GM12878 (cell line): Measurements from ENCODE around the gene FZD2. TPM values are rescaled to one million over a fixed set of nuclear protein-coding genes. Genes with fewer than 3 reads are reported as not detected.
A peak's percentile ranks its signal among the peaks of the same experiment; 100 is the strongest.

Experiments
- CBX3 ChIP-seq: fragments of 200-600 bp; sonication (generic); IDR thresholded peaks from 2 replicates; pipeline ENCODE4 v1.6.1; 2016; ENCODE audit warnings: low read depth, borderline replicate concordance
- GATAD2B ChIP-seq: fragments of 450-650 bp; conservative IDR thresholded peaks from 2 replicates; pipeline ENCODE4 v1.6.1; 2017; ENCODE audit warnings: low read depth, mild to moderate bottlenecking, moderate library complexity
- IKZF1 ChIP-seq: fragments of 450-650 bp; conservative IDR thresholded peaks from 2 replicates; pipeline ENCODE4 v1.6.1; 2017; ENCODE audit warnings: antibody characterized with exemption, mild to moderate bottlenecking
- JUND ChIP-seq: IDR thresholded peaks from 2 replicates; pipeline ENCODE4 v1.6.1; 2012; ENCODE audit warnings: low read depth, mild to moderate bottlenecking, low read length, improper control_type of control experiment, moderate library complexity
- LARP7 ChIP-seq: fragments of 450-650 bp; IDR thresholded peaks from 2 replicates; pipeline ENCODE4 v1.6.1; 2017; ENCODE audit warnings: mild to moderate bottlenecking
- MYB ChIP-seq: fragments of 150-350 bp; IDR thresholded peaks from 2 replicates; pipeline ENCODE4 v1.6.1; 2014; ENCODE audit warnings: mild to moderate bottlenecking, low read depth, low read length, borderline replicate concordance
- NFYB ChIP-seq: IDR thresholded peaks from 2 replicates; pipeline ENCODE4 v1.6.1; 2011; ENCODE audit warnings: low read depth, mild to moderate bottlenecking, low read length, improper control_type of control experiment, moderate library complexity; ENCODE audit not compliant: insufficient read depth
- NRF1 ChIP-seq: conservative IDR thresholded peaks from 2 replicates; pipeline ENCODE4 v1.6.1; 2011; ENCODE audit warnings: mild to moderate bottlenecking, low read depth, low read length, improper control_type of control experiment
- PML ChIP-seq: IDR thresholded peaks from 2 replicates; pipeline ENCODE4 v1.6.1; 2012; ENCODE audit warnings: low read length, inconsistent platforms
- RCOR1 ChIP-seq: conservative IDR thresholded peaks from 2 replicates; pipeline ENCODE4 v1.6.1; 2012; ENCODE audit warnings: low read depth, low read length, improper control_type of control experiment
- RUNX3 ChIP-seq: IDR thresholded peaks from 2 replicates; pipeline ENCODE4 v1.6.1; 2012; ENCODE audit warnings: low read length, inconsistent platforms
- ZNF622 ChIP-seq: fragments of 450-650 bp; IDR thresholded peaks from 2 replicates; pipeline ENCODE4 v1.6.1; 2017; ENCODE audit warnings: mild to moderate bottlenecking, inconsistent platforms
- polyA plus RNA-seq, 11 experiments: library from polyadenylated mRNA; depleted of rRNA in 4 of 11; unstranded in 6 of 11; stranded (reverse) in 5 of 11; fragments of >200 nt; fragmentation: Nextera tagmentation in 4 of 11; fragmentation: Illumina TruSeq in 1 of 11; extraction: Ambion mirVana in 4 of 11; extraction: Trizol in 1 of 11; gene quantifications; 1 replicate in 1 of 11; 2 replicates in 10 of 11; pipeline versions ENCODE4 v1.2.1 to v1.2.3, GENCODE V29; 2011 to 2016; ENCODE audit warnings: inconsistent platforms in 2 of 11, missing spikeins in 2 of 11, low read depth in 1 of 11
- total RNA-seq, 4 experiments: library from RNA; depleted of rRNA in 3 of 4; stranded (reverse); fragments of >200 nt in 3 of 4; fragmentation: Illumina TruSeq in 1 of 4; extraction: Trizol in 1 of 4; gene quantifications; 2 replicates each; pipeline versions ENCODE4 v1.2.1 to v1.2.3, GENCODE V29; 2013 to 2021
- TF ChIP-seq, protein P1 (sequence below): fragments of 450-650 bp; IDR thresholded peaks from 2 replicates; pipeline ENCODE4 v1.6.1; 2017; ENCODE audit warnings: low read depth, mild to moderate bottlenecking, moderate library complexity
- TF ChIP-seq, protein P2 (sequence below): fragments of 450-650 bp; IDR thresholded peaks from 2 replicates; pipeline ENCODE4 v1.6.1; 2017; ENCODE audit warnings: mild to moderate bottlenecking, moderate library complexity
- TF ChIP-seq, protein P3 (sequence below): fragments of 450-650 bp; IDR thresholded peaks from 2 replicates; pipeline ENCODE4 v1.6.1; 2017; ENCODE audit warnings: antibody characterized with exemption, mild to moderate bottlenecking, moderate library complexity
- TF ChIP-seq, protein P4 (sequence below): fragments of 450-650 bp; conservative IDR thresholded peaks from 2 replicates; pipeline ENCODE4 v1.6.1; 2017; ENCODE audit warnings: mild to moderate bottlenecking, moderate library complexity
- TF ChIP-seq, protein P5 (sequence below): fragments of 450-650 bp; IDR thresholded peaks from 2 replicates; pipeline ENCODE4 v1.6.1; 2017; ENCODE audit warnings: mild to moderate bottlenecking

Gene FZD2
- total and polyA plus RNA-seq, 10 of the 15 experiments (the other 5 are each of a cell fraction or from before 2014, with no cell fraction given), result 0.09 to 4.2 (median 0.63) TPM; not detected in 1

DNA sequence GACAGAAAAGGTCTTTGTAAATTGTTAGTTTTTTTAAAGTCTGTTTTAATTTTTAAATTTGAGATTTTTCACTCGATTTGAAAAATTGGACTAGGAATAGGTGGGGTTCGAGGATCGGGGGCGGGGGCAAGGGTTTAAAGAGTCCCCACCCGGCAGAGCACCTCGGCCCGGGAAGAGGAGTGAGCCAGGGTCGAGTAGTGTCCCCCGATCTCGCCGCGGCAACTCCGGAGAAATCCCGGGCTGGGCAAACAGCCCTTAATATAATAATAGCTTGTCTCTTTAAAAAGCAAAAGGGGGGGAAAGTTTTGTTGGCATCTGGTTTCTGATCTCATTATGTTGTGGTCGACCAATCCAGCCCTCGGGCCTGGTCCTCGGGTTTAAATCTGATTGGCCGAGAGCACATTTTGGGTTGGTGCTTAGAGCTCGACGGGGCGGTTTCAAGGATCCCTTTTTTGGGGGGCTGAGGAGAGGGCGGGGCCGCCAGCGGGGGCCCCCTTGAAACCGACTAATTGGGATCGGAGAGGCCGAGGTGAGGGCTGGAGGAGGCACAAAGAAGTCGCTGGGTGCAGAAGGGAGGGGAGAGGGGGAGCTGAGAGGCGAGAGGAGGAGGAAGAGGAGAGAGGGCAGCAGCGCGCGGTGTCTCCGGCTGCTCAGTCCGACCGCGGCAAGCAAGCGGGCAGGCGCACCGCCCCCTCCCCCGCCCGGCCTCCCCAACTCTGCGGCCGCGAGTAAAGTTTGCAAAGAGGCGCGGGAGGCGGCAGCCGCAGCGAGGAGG is at the start of gene FZD2 (continued):
- peak; percentile 89 for TF ChIP-seq NFYB
- TF ChIP-seq CBX3, result no peak
- TF ChIP-seq, protein P1, sequence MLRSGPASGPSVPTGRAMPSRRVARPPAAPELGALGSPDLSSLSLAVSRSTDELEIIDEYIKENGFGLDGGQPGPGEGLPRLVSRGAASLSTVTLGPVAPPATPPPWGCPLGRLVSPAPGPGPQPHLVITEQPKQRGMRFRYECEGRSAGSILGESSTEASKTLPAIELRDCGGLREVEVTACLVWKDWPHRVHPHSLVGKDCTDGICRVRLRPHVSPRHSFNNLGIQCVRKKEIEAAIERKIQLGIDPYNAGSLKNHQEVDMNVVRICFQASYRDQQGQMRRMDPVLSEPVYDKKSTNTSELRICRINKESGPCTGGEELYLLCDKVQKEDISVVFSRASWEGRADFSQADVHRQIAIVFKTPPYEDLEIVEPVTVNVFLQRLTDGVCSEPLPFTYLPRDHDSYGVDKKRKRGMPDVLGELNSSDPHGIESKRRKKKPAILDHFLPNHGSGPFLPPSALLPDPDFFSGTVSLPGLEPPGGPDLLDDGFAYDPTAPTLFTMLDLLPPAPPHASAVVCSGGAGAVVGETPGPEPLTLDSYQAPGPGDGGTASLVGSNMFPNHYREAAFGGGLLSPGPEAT, result peak; percentile 84
- no peak for TF ChIP-seq ZNF622
- TF ChIP-seq, protein P2, sequence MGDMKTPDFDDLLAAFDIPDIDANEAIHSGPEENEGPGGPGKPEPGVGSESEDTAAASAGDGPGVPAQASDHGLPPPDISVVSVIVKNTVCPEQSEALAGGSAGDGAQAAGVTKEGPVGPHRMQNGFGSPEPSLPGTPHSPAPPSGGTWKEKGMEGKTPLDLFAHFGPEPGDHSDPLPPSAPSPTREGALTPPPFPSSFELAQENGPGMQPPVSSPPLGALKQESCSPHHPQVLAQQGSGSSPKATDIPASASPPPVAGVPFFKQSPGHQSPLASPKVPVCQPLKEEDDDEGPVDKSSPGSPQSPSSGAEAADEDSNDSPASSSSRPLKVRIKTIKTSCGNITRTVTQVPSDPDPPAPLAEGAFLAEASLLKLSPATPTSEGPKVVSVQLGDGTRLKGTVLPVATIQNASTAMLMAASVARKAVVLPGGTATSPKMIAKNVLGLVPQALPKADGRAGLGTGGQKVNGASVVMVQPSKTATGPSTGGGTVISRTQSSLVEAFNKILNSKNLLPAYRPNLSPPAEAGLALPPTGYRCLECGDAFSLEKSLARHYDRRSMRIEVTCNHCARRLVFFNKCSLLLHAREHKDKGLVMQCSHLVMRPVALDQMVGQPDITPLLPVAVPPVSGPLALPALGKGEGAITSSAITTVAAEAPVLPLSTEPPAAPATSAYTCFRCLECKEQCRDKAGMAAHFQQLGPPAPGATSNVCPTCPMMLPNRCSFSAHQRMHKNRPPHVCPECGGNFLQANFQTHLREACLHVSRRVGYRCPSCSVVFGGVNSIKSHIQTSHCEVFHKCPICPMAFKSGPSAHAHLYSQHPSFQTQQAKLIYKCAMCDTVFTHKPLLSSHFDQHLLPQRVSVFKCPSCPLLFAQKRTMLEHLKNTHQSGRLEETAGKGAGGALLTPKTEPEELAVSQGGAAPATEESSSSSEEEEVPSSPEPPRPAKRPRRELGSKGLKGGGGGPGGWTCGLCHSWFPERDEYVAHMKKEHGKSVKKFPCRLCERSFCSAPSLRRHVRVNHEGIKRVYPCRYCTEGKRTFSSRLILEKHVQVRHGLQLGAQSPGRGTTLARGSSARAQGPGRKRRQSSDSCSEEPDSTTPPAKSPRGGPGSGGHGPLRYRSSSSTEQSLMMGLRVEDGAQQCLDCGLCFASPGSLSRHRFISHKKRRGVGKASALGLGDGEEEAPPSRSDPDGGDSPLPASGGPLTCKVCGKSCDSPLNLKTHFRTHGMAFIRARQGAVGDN, result no peak
- TF ChIP-seq JUND, result no peak
- TF ChIP-seq RUNX3, result 0 out of 2 replicates have a peak, but pooled peaks have one; percentile 13
- TF ChIP-seq, protein P3, sequence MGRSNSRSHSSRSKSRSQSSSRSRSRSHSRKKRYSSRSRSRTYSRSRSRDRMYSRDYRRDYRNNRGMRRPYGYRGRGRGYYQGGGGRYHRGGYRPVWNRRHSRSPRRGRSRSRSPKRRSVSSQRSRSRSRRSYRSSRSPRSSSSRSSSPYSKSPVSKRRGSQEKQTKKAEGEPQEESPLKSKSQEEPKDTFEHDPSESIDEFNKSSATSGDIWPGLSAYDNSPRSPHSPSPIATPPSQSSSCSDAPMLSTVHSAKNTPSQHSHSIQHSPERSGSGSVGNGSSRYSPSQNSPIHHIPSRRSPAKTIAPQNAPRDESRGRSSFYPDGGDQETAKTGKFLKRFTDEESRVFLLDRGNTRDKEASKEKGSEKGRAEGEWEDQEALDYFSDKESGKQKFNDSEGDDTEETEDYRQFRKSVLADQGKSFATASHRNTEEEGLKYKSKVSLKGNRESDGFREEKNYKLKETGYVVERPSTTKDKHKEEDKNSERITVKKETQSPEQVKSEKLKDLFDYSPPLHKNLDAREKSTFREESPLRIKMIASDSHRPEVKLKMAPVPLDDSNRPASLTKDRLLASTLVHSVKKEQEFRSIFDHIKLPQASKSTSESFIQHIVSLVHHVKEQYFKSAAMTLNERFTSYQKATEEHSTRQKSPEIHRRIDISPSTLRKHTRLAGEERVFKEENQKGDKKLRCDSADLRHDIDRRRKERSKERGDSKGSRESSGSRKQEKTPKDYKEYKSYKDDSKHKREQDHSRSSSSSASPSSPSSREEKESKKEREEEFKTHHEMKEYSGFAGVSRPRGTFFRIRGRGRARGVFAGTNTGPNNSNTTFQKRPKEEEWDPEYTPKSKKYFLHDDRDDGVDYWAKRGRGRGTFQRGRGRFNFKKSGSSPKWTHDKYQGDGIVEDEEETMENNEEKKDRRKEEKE, result no peak
- TF ChIP-seq RCOR1, result 0 out of 2 replicates have a peak, but pooled peaks have one; percentile 67
- TF ChIP-seq, protein P4, sequence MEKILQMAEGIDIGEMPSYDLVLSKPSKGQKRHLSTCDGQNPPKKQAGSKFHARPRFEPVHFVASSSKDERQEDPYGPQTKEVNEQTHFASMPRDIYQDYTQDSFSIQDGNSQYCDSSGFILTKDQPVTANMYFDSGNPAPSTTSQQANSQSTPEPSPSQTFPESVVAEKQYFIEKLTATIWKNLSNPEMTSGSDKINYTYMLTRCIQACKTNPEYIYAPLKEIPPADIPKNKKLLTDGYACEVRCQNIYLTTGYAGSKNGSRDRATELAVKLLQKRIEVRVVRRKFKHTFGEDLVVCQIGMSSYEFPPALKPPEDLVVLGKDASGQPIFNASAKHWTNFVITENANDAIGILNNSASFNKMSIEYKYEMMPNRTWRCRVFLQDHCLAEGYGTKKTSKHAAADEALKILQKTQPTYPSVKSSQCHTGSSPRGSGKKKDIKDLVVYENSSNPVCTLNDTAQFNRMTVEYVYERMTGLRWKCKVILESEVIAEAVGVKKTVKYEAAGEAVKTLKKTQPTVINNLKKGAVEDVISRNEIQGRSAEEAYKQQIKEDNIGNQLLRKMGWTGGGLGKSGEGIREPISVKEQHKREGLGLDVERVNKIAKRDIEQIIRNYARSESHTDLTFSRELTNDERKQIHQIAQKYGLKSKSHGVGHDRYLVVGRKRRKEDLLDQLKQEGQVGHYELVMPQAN, result no peak
- TF ChIP-seq MYB, result no peak
- TF ChIP-seq LARP7, result no peak
- TF ChIP-seq, protein P5, sequence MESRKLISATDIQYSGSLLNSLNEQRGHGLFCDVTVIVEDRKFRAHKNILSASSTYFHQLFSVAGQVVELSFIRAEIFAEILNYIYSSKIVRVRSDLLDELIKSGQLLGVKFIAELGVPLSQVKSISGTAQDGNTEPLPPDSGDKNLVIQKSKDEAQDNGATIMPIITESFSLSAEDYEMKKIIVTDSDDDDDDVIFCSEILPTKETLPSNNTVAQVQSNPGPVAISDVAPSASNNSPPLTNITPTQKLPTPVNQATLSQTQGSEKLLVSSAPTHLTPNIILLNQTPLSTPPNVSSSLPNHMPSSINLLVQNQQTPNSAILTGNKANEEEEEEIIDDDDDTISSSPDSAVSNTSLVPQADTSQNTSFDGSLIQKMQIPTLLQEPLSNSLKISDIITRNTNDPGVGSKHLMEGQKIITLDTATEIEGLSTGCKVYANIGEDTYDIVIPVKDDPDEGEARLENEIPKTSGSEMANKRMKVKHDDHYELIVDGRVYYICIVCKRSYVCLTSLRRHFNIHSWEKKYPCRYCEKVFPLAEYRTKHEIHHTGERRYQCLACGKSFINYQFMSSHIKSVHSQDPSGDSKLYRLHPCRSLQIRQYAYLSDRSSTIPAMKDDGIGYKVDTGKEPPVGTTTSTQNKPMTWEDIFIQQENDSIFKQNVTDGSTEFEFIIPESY, result no peak
- no peak for TF ChIP-seq NRF1
- no peak for TF ChIP-seq PML
- TF ChIP-seq GATAD2B, result no peak
- TF ChIP-seq IKZF1, result peak; percentile 67
